Liver (tissue), 3 donors: Measurements from ENCODE around the gene PTH1R.

Source experiments
- ATF3 ChIP-seq: IDR thresholded peaks from 2 replicates; pipeline ENCODE4 v1.6.1; 2016; ENCODE audit warnings: antibody characterized with exemption
- CTCF ChIP-seq: fragments of 150-350 bp; IDR thresholded peaks from 2 replicates; pipeline ENCODE4 v1.5.1; 2017; ENCODE audit warnings: improper control_type of control experiment, low read depth, low read length; ENCODE audit not compliant: missing input control
- GABPA ChIP-seq, 2 donors: IDR thresholded peaks in 1 of 2; conservative IDR thresholded peaks in 1 of 2; 2 replicates each; pipeline ENCODE4 v1.6.1; 2016; ENCODE audit warnings: antibody characterized with exemption in 2 of 2, mild to moderate bottlenecking in 1 of 2, moderate library complexity in 1 of 2
- HNF4A ChIP-seq, 2 donors: conservative IDR thresholded peaks; 2 replicates each; pipeline ENCODE4 v1.6.1; 2016; ENCODE audit warnings: antibody characterized with exemption in 2 of 2, mild to moderate bottlenecking in 2 of 2
- HNF4G ChIP-seq: IDR thresholded peaks from 2 replicates; pipeline ENCODE4 v1.6.1; 2016; ENCODE audit warnings: antibody characterized with exemption
- JUND ChIP-seq, 2 donors: IDR thresholded peaks; 2 replicates each; pipeline ENCODE4 v1.6.1; 2016; ENCODE audit warnings: antibody characterized with exemption in 2 of 2
- NR2F2 ChIP-seq: IDR thresholded peaks from 2 replicates; pipeline ENCODE4 v1.6.1; 2016; ENCODE audit warnings: antibody characterized with exemption
- RXRA ChIP-seq, 2 donors: IDR thresholded peaks; 2 replicates each; pipeline ENCODE4 v1.6.1; 2017 to 2018; ENCODE audit warnings: antibody characterized with exemption in 2 of 2, mild to moderate bottlenecking in 1 of 2
- SP1 ChIP-seq: IDR thresholded peaks from 2 replicates; pipeline ENCODE4 v1.6.1; 2018; ENCODE audit warnings: antibody characterized with exemption, mild to moderate bottlenecking
- TAF1 ChIP-seq: conservative IDR thresholded peaks from 2 replicates; pipeline ENCODE4 v1.6.1; 2016; ENCODE audit warnings: antibody characterized with exemption, mild to moderate bottlenecking
- YY1 ChIP-seq: IDR thresholded peaks from 2 replicates; pipeline ENCODE4 v1.6.1; 2016; ENCODE audit warnings: antibody characterized with exemption, mild to moderate bottlenecking
- TF ChIP-seq, protein P1 (sequence below): IDR thresholded peaks from 2 replicates; pipeline ENCODE4 v1.6.1; 2016; ENCODE audit warnings: antibody characterized with exemption, mild to moderate bottlenecking
- TF ChIP-seq, protein P2 (sequence below): IDR thresholded peaks from 2 replicates; pipeline ENCODE4 v1.6.1; 2016; ENCODE audit warnings: antibody characterized with exemption
- donor health status: healthy.
- donor health status: healthy.

GRCh38 chr3:46831841-46832240 lies 45.7 kb upstream of the PTH1R start:
- TF ChIP-seq SP1 = no peak
- no peak for TF ChIP-seq HNF4A (conservative IDR thresholded peaks at IDR 0.05)
- TF ChIP-seq JUND (IDR thresholded peaks at IDR 0.05) = no peak
- no peak for TF ChIP-seq CTCF
- TF ChIP-seq, protein P1, sequence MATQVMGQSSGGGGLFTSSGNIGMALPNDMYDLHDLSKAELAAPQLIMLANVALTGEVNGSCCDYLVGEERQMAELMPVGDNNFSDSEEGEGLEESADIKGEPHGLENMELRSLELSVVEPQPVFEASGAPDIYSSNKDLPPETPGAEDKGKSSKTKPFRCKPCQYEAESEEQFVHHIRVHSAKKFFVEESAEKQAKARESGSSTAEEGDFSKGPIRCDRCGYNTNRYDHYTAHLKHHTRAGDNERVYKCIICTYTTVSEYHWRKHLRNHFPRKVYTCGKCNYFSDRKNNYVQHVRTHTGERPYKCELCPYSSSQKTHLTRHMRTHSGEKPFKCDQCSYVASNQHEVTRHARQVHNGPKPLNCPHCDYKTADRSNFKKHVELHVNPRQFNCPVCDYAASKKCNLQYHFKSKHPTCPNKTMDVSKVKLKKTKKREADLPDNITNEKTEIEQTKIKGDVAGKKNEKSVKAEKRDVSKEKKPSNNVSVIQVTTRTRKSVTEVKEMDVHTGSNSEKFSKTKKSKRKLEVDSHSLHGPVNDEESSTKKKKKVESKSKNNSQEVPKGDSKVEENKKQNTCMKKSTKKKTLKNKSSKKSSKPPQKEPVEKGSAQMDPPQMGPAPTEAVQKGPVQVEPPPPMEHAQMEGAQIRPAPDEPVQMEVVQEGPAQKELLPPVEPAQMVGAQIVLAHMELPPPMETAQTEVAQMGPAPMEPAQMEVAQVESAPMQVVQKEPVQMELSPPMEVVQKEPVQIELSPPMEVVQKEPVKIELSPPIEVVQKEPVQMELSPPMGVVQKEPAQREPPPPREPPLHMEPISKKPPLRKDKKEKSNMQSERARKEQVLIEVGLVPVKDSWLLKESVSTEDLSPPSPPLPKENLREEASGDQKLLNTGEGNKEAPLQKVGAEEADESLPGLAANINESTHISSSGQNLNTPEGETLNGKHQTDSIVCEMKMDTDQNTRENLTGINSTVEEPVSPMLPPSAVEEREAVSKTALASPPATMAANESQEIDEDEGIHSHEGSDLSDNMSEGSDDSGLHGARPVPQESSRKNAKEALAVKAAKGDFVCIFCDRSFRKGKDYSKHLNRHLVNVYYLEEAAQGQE = no peak
- TF ChIP-seq TAF1 = no peak
- TF ChIP-seq GABPA (IDR thresholded peaks at IDR 0.05 in 1 of 2, conservative IDR thresholded peaks at IDR 0.05 in 1 of 2) = no peak
- TF ChIP-seq, protein P2, sequence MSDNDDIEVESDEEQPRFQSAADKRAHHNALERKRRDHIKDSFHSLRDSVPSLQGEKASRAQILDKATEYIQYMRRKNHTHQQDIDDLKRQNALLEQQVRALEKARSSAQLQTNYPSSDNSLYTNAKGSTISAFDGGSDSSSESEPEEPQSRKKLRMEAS = no peak
- TF ChIP-seq NR2F2 = no peak
- TF ChIP-seq RXRA (IDR thresholded peaks at IDR 0.05) = no peak
- TF ChIP-seq HNF4G = no peak
- TF ChIP-seq ATF3 = no peak
- TF ChIP-seq YY1 = no peak
